Ascending aorta (tissue), 2 donors: Measurements from ENCODE around the gene BIRC7. TPM values are rescaled to one million over a fixed set of nuclear protein-coding genes. Genes with fewer than 3 reads are reported as not detected.

Experiments used
- DNase-seq, 2 donors: peaks; one replicate each; pipeline ENCODE4 v3.0.0-alpha.2; 2019; ENCODE audit warnings: low spot score in 2 of 2
- H3K27ac ChIP-seq, 2 donors: fragments of 200-600 bp; sonication (generic); one replicate each; pipeline ENCODE4 v1.5.1; 2016 to 2017; ENCODE audit warnings: mild to moderate bottlenecking in 1 of 2
- H3K27me3 ChIP-seq: fragments of 200-600 bp; sonication (generic); one replicate; pipeline ENCODE4 v1.5.1; 2017
- H3K36me3 ChIP-seq, 2 donors: fragments of 200-600 bp; sonication (generic); one replicate each; pipeline ENCODE4 v1.5.1; 2016
- H3K4me1 ChIP-seq, 2 donors: fragments of 200-600 bp; sonication (generic); one replicate each; pipeline ENCODE4 v1.5.1; 2016 to 2017; ENCODE audit warnings: mild to moderate bottlenecking in 1 of 2
- H3K4me3 ChIP-seq, 2 donors: fragments of 200-600 bp; sonication (generic); one replicate each; pipeline ENCODE4 v1.5.1; 2016 to 2017; ENCODE audit warnings: mild to moderate bottlenecking in 1 of 2
- H3K9me3 ChIP-seq, 2 donors: fragments of 200-600 bp; sonication (generic); one replicate each; pipeline ENCODE4 v1.5.1; 2016
- intact Hi-C: fragments of 100-400 bp; cut with DNase I; formaldehyde crosslinking; loops from one replicate; pipeline ENCODE4 v1.15.1; 2023
- total RNA-seq: library from RNA; depleted of rRNA; stranded (reverse); fragments of >200 nt; gene quantifications from one replicate; pipeline ENCODE4 v1.1.0, GENCODE V29; 2016
- TF ChIP-seq, protein P1 (sequence below), 3 experiments: fragments of 200-600 bp in 2 of 3; fragments of 450-650 bp in 1 of 3; sonication (generic) in 2 of 3; IDR thresholded peaks; one replicate each; pipeline ENCODE4 v1.5.1; 2016 to 2019; ENCODE audit warnings: antibody characterized with exemption in 3 of 3, mild to moderate bottlenecking in 1 of 3, moderate library complexity in 1 of 3

Gene BIRC7
- total RNA-seq, 1 donor from 2014 or later: not detected

DNA sequence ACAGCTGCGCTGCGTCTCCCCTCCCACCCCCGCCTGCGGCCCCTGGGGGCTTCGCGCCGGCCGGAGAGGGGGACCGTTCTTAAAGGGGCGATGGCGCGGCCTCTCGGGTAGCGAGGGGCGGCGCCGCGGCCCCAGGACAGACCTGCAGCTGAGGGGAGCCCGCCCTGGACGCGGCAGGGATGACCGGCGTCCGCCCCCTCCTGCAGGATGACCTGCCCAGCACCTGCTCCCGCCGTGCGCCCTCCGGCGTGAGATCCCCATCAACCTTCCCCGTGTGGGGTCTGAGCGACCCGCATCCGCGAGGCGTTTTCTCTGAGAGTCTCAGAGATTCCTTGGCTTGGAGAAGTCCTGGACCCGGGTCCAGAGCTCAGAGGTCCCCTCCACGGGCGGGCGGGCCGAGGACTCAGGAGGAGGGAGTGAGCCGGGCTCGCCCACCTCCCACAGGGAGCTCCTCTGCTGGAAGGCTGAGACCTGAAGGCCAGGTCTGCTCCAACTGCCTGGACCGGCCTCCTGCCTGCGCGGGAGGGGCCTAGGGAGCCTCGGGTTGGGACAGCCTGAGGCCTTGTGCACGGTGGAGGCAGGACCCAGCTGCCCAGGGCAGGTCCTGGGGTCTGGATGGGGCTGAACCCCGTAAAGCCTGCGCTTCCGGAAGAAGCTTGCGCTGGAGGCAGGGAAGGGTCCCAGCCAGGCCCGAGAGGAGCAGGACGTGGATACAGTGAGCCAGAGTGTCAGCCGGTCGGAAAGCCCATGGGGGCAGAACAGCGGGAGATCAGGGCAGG, 19.1 kb downstream of the BIRC7 start:
- TF ChIP-seq, protein P1, sequence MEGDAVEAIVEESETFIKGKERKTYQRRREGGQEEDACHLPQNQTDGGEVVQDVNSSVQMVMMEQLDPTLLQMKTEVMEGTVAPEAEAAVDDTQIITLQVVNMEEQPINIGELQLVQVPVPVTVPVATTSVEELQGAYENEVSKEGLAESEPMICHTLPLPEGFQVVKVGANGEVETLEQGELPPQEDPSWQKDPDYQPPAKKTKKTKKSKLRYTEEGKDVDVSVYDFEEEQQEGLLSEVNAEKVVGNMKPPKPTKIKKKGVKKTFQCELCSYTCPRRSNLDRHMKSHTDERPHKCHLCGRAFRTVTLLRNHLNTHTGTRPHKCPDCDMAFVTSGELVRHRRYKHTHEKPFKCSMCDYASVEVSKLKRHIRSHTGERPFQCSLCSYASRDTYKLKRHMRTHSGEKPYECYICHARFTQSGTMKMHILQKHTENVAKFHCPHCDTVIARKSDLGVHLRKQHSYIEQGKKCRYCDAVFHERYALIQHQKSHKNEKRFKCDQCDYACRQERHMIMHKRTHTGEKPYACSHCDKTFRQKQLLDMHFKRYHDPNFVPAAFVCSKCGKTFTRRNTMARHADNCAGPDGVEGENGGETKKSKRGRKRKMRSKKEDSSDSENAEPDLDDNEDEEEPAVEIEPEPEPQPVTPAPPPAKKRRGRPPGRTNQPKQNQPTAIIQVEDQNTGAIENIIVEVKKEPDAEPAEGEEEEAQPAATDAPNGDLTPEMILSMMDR (IDR thresholded peaks at IDR 0.05): no peak
- Histone ChIP-seq H3K36me3 (no peaks in the 10 kb centered on the region), H3K4me3 (peak overlapping the region in 1 of 2 donors; percentile 53), H3K27me3 (peaks cover 8% of the 10 kb centered on the region), H3K4me1 (peaks cover 0 to 5% of the 10 kb centered on the region in 2 donors), H3K9me3 (no peaks in the 10 kb centered on the region), H3K27ac (no peak overlapping the region)
- no peak for DNase-seq
- intact Hi-C loops: no loop called here

DNA sequence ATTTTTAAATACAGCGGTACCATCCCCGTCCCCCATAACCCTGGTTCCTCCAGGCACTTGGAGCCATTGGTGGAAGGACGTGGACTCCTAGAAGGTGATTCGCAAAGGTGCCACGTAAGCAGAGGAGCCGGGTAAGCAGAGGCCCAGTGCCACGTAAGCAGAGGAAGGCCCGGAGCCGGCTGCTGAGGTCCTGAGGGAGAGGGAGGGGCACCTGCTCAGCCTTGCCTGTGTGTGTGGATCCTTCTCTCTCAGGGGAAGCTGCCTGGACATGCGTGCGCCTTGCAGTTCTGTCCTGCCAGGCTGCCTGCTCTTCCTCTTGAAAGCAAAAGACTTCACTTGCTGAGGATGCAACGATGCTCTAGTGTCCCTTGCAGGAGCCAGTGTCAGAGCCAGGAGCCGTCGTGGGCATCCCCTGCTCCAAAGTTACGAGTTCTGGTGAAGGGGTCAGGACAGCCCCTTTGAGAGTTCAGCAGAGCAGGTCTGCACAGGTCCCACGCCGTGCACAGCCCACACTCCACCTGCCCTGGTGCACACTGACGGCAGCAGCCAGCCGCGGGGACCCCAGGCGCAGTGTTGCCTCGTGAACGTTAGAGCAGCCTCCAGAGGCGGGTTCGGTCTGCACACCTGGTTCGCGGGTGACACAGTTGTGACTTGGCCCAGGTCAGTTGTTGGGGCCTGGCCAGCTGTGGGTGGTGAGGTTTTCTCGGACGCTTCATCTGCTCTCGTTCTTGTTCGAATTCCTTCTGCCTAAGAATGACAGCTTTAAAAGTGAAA, 20.4 kb downstream of the BIRC7 start:
- Histone ChIP-seq H3K27ac (no peak overlapping the region), H3K27me3 (peaks cover 8% of the 10 kb centered on the region), H3K4me1 (peaks cover 0 to 5% of the 10 kb centered on the region in 2 donors), H3K36me3 (no peaks in the 10 kb centered on the region), H3K4me3 (no peak overlapping the region), H3K9me3 (no peaks in the 10 kb centered on the region)
- intact Hi-C loops: no loop called here
- TF ChIP-seq, protein P1 (IDR thresholded peaks at IDR 0.05): no peak
- no peak for DNase-seq

DNA sequence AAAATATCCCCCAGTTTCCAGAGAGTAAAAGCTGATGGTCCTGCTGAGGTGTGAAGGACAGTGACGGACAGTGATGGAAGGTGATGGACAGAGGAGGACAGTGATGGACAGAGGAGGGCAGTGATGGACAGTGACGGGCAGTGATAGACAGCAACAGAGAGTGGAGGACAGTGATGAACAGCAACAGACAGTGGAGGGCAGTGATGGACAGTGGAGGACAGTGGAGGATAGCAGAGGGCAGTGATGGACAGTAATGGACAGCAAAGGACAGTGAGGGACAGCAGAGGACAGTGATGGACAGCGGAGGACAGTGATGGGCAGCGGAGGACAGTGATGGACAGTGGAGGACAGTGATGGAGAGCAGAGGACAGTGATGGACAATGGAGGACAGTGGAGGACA, 21.2 kb downstream of the BIRC7 start:
- intact Hi-C loops: no loop called here
- peaks cover 8% of the 10 kb centered on the region for H3K27me3 ChIP-seq
- H3K36me3 ChIP-seq: no peaks in the 10 kb centered on the region
- DNase-seq: no peak
- peaks cover 0 to 5% of the 10 kb centered on the region in 2 donors for H3K4me1 ChIP-seq
- H3K27ac ChIP-seq: no peak overlapping the region
- H3K4me3 ChIP-seq: no peak overlapping the region
- TF ChIP-seq, protein P1 (IDR thresholded peaks at IDR 0.05): no peak
- no peaks in the 10 kb centered on the region for H3K9me3 ChIP-seq

DNA sequence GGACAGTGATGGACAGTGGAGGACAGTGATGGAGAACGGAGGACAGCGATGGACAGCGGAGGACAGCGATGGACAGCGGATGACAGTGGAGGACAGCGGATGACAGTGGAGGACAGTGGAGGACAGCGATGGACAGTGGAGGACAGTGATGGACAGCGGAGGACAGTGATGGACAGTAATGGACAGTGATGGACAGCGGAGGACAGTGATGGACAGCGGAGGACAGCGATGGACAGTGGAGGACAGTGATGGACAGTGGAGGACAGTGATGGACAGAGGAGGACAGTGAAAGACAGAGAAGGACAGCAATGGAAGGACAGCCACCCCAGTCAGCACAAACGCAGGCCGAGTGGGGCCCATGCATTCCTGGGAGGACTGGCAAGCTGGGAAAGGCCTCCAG, 21.9 kb downstream of the BIRC7 start:
- H3K27ac ChIP-seq: no peak overlapping the region
- TF ChIP-seq, protein P1 (IDR thresholded peaks at IDR 0.05): no peak
- peaks cover 8% of the 10 kb centered on the region for H3K27me3 ChIP-seq
- no peak for DNase-seq
- H3K4me1 ChIP-seq: peaks cover 0 to 5% of the 10 kb centered on the region in 2 donors
- intact Hi-C loops: no loop called here
- no peaks in the 10 kb centered on the region for H3K9me3 ChIP-seq
- H3K4me3 ChIP-seq: no peak overlapping the region
- H3K36me3 ChIP-seq: no peaks in the 10 kb centered on the region

DNA sequence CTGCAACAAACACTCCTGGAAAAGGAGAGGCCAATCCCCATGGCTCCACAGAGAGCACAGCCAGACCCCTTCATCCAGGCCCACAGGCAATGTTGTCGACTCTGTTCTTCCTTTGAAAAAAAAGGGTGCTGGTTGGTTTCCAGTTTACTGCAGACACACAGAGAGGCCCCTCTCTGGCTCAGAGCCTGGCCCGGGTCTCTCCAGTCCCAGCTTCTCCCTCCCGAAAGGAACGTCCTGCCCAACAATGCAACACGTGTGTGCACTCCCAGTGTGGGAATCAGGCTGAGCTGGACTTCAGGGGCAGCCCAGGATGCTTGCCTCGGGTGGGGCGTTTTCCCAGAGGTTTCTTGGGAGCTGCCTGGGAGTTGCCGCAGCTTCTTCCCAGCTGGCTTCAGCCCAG, 23.1 kb downstream of the BIRC7 start:
- no peak overlapping the region for H3K27ac ChIP-seq
- no peak overlapping the region for H3K4me3 ChIP-seq
- no peak for DNase-seq
- intact Hi-C loops: no loop called here
- TF ChIP-seq, protein P1 (IDR thresholded peaks at IDR 0.05): no peak
- H3K9me3 ChIP-seq: no peaks in the 10 kb centered on the region
- no peaks in the 10 kb centered on the region for H3K36me3 ChIP-seq
- peaks cover 0 to 3% of the 10 kb centered on the region in 2 donors for H3K4me1 ChIP-seq
- peaks cover 8% of the 10 kb centered on the region for H3K27me3 ChIP-seq
